GM12878 (cell line): ENCODE measurements around the gene PUS10. TPM values are rescaled to one million over a fixed set of nuclear protein-coding genes. Genes with fewer than 3 reads are reported as not detected.
A peak's percentile ranks its signal among the peaks of the same experiment; 100 is the strongest.

Experiments
- ATAC-seq: fragments of 200-7000 bp; cut with Tn5 transposase; 3 replicates; pipeline ENCODE4 v1.9.1; 2020; ENCODE audit warnings: mild to moderate bottlenecking, moderate library complexity
- BruUV-seq: library from RNA; stranded (reverse); fragments of 400-500 nt; replicated peaks from 2 replicates; lab custom pipeline; 2021; lab: Mats Ljungman, UMichigan
- CTCF ChIA-PET: fragments of 300-600 bp; sonication (Branson Sonifier 250); formaldehyde crosslinking; extraction: SDS; loops from one replicate; lab custom pipeline; 2021; ENCODE audit warnings: inconsistent platforms; lab: Yijun Ruan, JAX
- POLR2A ChIA-PET: fragments of 350-600 bp; formaldehyde crosslinking; extraction: SDS; loops from one replicate; lab custom pipeline; 2021; ENCODE audit warnings: inconsistent platforms; lab: Charles Lee
- RAD21 ChIA-PET: fragments of 300-600 bp; sonication (Branson Sonifier 250); formaldehyde crosslinking; loops from one replicate; lab custom pipeline; 2023; ENCODE audit warnings: antibody characterized with exemption; ENCODE audit not compliant: unreplicated experiment; lab: Charles Lee
- SMC1A ChIA-PET: fragments of 300-600 bp; sonication (Branson Sonifier 250); formaldehyde crosslinking; loops from one replicate; lab custom pipeline; 2023; ENCODE audit not compliant: unreplicated experiment, uncharacterized antibody; lab: Charles Lee
- DNase-seq: peaks from one replicate; pipeline ENCODE4 v3.0.0-alpha.2; 2011; ENCODE audit warnings: low read depth, low spot score
- FAIRE-seq: peaks from 3 replicates; lab custom pipeline; 2011; peaks lifted over from hg19 to GRCh38; lab: Jason Lieb, UNC
- H2AFZ ChIP-seq: 2 replicates; pipeline ENCODE4 v1.6.0; 2011; ENCODE audit warnings: low read depth, low read length, control low read depth; ENCODE audit not compliant: control insufficient read depth
- H3K27ac ChIP-seq: 2 replicates; pipeline ENCODE4 v1.5.1; 2011; ENCODE audit warnings: control low read depth; ENCODE audit not compliant: control insufficient read depth, insufficient read depth
- H3K27me3 ChIP-seq, 2 experiments: replicated peaks in 1 of 2; 2 replicates each; pipeline versions ENCODE4 v1.6.0 to v1.6.1; 2011; ENCODE audit warnings: low read length in 1 of 2; ENCODE audit not compliant: control insufficient read depth in 2 of 2, insufficient read depth in 2 of 2
- H3K36me3 ChIP-seq, 2 experiments: 2 replicates each; pipeline ENCODE4 v1.5.1; 2011; ENCODE audit warnings: low read length in 1 of 2; ENCODE audit not compliant: control insufficient read depth in 2 of 2, insufficient read depth in 2 of 2
- H3K4me1 ChIP-seq: 2 replicates; pipeline ENCODE4 v1.6.1; 2011; ENCODE audit warnings: mild to moderate bottlenecking, low read length, moderate library complexity, mixed read lengths; ENCODE audit not compliant: control insufficient read depth, insufficient read depth
- H3K4me2 ChIP-seq: 2 replicates; pipeline ENCODE4 v1.6.0; 2011; ENCODE audit warnings: control low read depth; ENCODE audit not compliant: control insufficient read depth, insufficient read depth
- H3K4me3 ChIP-seq: fragments of 200-600 bp; sonication (generic); 2 replicates; pipeline ENCODE4 v1.5.1; 2016
- H3K79me2 ChIP-seq: 2 replicates; pipeline ENCODE4 v1.6.0; 2011; ENCODE audit warnings: low read length; ENCODE audit not compliant: control insufficient read depth, insufficient read depth
- H3K9ac ChIP-seq: 2 replicates; pipeline ENCODE4 v1.8.0; 2011; ENCODE audit warnings: low read length, control low read depth, mixed read lengths; ENCODE audit not compliant: control insufficient read depth, insufficient read depth
- H3K9me3 ChIP-seq: replicated peaks from 3 replicates; pipeline ENCODE4 v1.5.1; 2011; ENCODE audit warnings: mild to moderate bottlenecking, low read length; ENCODE audit not compliant: control insufficient read depth, insufficient read depth
- H4K20me1 ChIP-seq: 2 replicates; pipeline ENCODE4 v1.6.0; 2011; ENCODE audit not compliant: control insufficient read depth, insufficient read depth
- ATF7 ChIP-seq: fragments of 450-650 bp; IDR thresholded peaks from 2 replicates; pipeline ENCODE4 v1.6.1; 2016; ENCODE audit warnings: low read depth, mild to moderate bottlenecking
- CBX3 ChIP-seq: fragments of 200-600 bp; sonication (generic); IDR thresholded peaks from 2 replicates; pipeline ENCODE4 v1.6.1; 2016; ENCODE audit warnings: low read depth, borderline replicate concordance
- CEBPZ ChIP-seq: fragments of 150-350 bp; IDR thresholded peaks from 2 replicates; pipeline ENCODE4 v1.6.1; 2016; ENCODE audit warnings: low read depth, low read length
- E2F4 ChIP-seq: IDR thresholded peaks from 2 replicates; pipeline ENCODE4 v1.6.1; 2012; ENCODE audit warnings: low read depth, low read length, improper control_type of control experiment
- FOXK2 ChIP-seq: fragments of 450-650 bp; IDR thresholded peaks from 2 replicates; pipeline ENCODE4 v1.6.1; 2017; ENCODE audit warnings: mild to moderate bottlenecking, moderate library complexity
- POU2F2 ChIP-seq: IDR thresholded peaks from 3 replicates; pipeline ENCODE4 v1.6.1; 2011; ENCODE audit warnings: low read depth, mild to moderate bottlenecking, low read length, borderline replicate concordance
- SMAD1 ChIP-seq: fragments of 450-650 bp; IDR thresholded peaks from 2 replicates; pipeline ENCODE4 v1.6.1; 2018; ENCODE audit warnings: mild to moderate bottlenecking, low read depth; ENCODE audit not compliant: partially characterized antibody
- STAT1 ChIP-seq: fragments of 450-650 bp; conservative IDR thresholded peaks from 2 replicates; pipeline ENCODE4 v1.6.1; 2014; ENCODE audit warnings: antibody characterized with exemption, mild to moderate bottlenecking
- TAF1 ChIP-seq: IDR thresholded peaks from 2 replicates; pipeline ENCODE4 v1.6.1; 2011; ENCODE audit warnings: mild to moderate bottlenecking, low read depth, low read length, borderline replicate concordance
- ZNF207 ChIP-seq: fragments of 450-650 bp; IDR thresholded peaks from 2 replicates; pipeline ENCODE4 v1.6.1; 2014; ENCODE audit warnings: antibody characterized with exemption, mild to moderate bottlenecking, borderline replicate concordance
- ZNF622 ChIP-seq: fragments of 450-650 bp; IDR thresholded peaks from 2 replicates; pipeline ENCODE4 v1.6.1; 2017; ENCODE audit warnings: mild to moderate bottlenecking, inconsistent platforms
- ZSCAN29 ChIP-seq: fragments of 450-650 bp; IDR thresholded peaks from 2 replicates; pipeline ENCODE4 v1.6.1; 2017; ENCODE audit warnings: mild to moderate bottlenecking, moderate library complexity
- WGBS: methylation state at CpG from one replicate; pipeline ENCODE4 v1.1.6; 2016; ENCODE audit warnings: low lambda C conversion rate; ENCODE audit not compliant: insufficient replicate concordance, insufficient coverage; ENCODE audit errors: missing lambda C conversion rate; 5-methylcytosine and 5-hydroxymethylcytosine counted together
- in situ Hi-C: fragments of 300-500 bp; cut with MboI; formaldehyde crosslinking; loops from 9 replicates; pipeline ENCODE4 v1.14.3; 2018; ENCODE audit warnings: mixed read lengths
- intact Hi-C: fragments of 100-400 bp; cut with micrococcal nuclease; formaldehyde crosslinking; loops from one replicate; pipeline ENCODE4 v1.14.2; 2022; ENCODE audit not compliant: unreplicated experiment
- polyA plus RNA-seq, 11 experiments: library from polyadenylated mRNA; depleted of rRNA in 4 of 11; unstranded in 6 of 11; stranded (reverse) in 5 of 11; fragments of >200 nt; fragmentation: Nextera tagmentation in 4 of 11; fragmentation: Illumina TruSeq in 1 of 11; extraction: Ambion mirVana in 4 of 11; extraction: Trizol in 1 of 11; gene quantifications; 1 replicate in 1 of 11; 2 replicates in 10 of 11; pipeline versions ENCODE4 v1.2.1 to v1.2.3, GENCODE V29; 2011 to 2016; ENCODE audit warnings: inconsistent platforms in 2 of 11, missing spikeins in 2 of 11, low read depth in 1 of 11
- total RNA-seq, 4 experiments: library from RNA; depleted of rRNA in 3 of 4; stranded (reverse); fragments of >200 nt in 3 of 4; fragmentation: Illumina TruSeq in 1 of 4; extraction: Trizol in 1 of 4; gene quantifications; 2 replicates each; pipeline versions ENCODE4 v1.2.1 to v1.2.3, GENCODE V29; 2013 to 2021
- TF ChIP-seq, protein P1 (sequence below): fragments of 450-650 bp; IDR thresholded peaks from 2 replicates; pipeline ENCODE4 v1.6.1; 2018; ENCODE audit warnings: mild to moderate bottlenecking, low read depth, moderate library complexity; ENCODE audit not compliant: partially characterized antibody

PUS10 gene
- total and polyA plus RNA-seq, 10 of the 15 experiments (the other 5 are each of a cell fraction or from before 2014, with no cell fraction given): 9.1 to 17.0 (median 13.0) TPM

GRCh38 chr2:61021228-61021660 lies 3.2 kb upstream of the PUS10 start (continued):
- TF ChIP-seq STAT1: no peak

DNA sequence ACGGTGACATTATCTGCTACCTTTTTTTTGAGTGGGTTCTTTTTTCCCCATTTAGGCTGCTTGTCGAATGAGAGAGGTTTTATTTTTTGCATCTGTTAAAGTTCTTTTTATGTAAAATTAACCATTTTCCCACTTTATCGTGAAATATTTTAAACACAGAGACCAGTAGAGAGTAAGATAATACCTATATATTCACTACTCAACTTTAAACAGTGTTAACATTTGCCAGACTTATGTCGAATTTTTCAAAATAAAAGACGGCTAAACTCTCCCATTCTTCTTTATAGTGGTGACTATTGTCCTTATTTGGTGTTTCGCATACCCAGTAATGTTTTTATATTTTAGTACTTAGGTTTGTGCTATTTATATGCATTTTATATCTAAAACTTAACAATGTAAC lies 743 bp upstream of the PUS10 start:
- intact Hi-C loops: loop anchor here (5.0 kb wide), 1 partner anchor 49 kb away; the partner anchor contains the start of gene SANBR
- Histone ChIP-seq H3K27me3 (no peaks in the 10 kb centered on the region), H3K4me3 (peak overlapping the region; percentile 97), H3K79me2 (peaks cover 55% of the 10 kb centered on the region), H3K4me1 (no peaks in the 10 kb centered on the region), H3K36me3 (peaks cover 0 to 5% of the 10 kb centered on the region in 2 experiments; a peak in 2 of 4 replicates), H3K27ac (0 out of 2 replicates have a peak overlapping the region, but pooled peaks have one; percentile 20), H3K9me3 (peaks cover 9% of the 10 kb centered on the region; the same call in 2 of the 3 replicates), H3K4me2 (peak overlapping the region; percentile 19), H3K9ac (peak overlapping the region; percentile 94), H4K20me1 (no peaks in the 10 kb centered on the region), H2AFZ (no peak overlapping the region)
- ChIA-PET RAD21 (no interaction called here), SMC1A (no interaction called here), POLR2A (no interaction called here), CTCF (no interaction called here)
- BruUV-seq: no TSS peak
- no peak for FAIRE-seq
- in situ Hi-C loops: no loop called here
- WGBS: 19% methylated on average over 6 of the region's 6 CpGs
- no peak for ATAC-seq
- DNase-seq: no peak
- TF ChIP-seq POU2F2 (no peak), TAF1 (no peak), SMAD1 (no peak), CBX3 (no peak), ZSCAN29 (no peak), E2F4 (no peak), FOXK2 (no peak), CEBPZ (no peak), ATF7 (no peak), ZNF622 (no peak), ZNF207 (no peak)
- TF ChIP-seq, protein P1, sequence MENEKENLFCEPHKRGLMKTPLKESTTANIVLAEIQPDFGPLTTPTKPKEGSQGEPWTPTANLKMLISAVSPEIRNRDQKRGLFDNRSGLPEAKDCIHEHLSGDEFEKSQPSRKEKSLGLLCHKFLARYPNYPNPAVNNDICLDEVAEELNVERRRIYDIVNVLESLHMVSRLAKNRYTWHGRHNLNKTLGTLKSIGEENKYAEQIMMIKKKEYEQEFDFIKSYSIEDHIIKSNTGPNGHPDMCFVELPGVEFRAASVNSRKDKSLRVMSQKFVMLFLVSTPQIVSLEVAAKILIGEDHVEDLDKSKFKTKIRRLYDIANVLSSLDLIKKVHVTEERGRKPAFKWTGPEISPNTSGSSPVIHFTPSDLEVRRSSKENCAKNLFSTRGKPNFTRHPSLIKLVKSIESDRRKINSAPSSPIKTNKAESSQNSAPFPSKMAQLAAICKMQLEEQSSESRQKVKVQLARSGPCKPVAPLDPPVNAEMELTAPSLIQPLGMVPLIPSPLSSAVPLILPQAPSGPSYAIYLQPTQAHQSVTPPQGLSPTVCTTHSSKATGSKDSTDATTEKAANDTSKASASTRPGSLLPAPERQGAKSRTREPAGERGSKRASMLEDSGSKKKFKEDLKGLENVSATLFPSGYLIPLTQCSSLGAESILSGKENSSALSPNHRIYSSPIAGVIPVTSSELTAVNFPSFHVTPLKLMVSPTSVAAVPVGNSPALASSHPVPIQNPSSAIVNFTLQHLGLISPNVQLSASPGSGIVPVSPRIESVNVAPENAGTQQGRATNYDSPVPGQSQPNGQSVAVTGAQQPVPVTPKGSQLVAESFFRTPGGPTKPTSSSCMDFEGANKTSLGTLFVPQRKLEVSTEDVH: no peak
